Measurements from ENCODE around the gene FRAS1. TPM values are rescaled to one million over a fixed set of nuclear protein-coding genes. Genes with fewer than 3 reads are reported as not detected.
"Not testable (repeated sequence)": the region's sequence is repeated elsewhere in the genome, so short reads cannot be mapped to it uniquely, and the experiment has no call there.

FRAS1 gene
- total RNA-seq, 4 donors from 2014 or later = 3.2 to 4.1 (median 3.4) TPM

DNA sequence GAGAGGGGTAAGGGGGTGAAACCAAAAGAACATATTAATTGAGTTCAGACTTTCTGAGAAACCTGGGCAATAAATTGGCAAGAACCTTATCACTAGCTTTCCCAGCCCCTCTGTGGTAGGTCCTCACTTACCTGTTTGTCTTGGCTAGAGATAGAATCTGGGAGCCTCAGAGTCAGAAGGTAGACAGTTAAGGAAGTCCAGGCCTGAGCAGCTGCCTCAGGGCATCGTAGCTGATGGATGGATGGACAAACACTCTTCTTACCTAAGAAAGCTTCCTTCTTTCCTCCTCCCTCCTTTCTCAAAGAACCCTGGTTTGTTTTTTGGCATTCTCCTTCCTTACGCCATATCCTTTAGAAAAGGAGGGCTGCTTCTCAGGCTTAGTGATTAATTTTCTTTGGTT, 24.4 kb downstream of the FRAS1 start:
- Histone ChIP-seq H3K4me1 (no peaks in the 10 kb centered on the region), H3K36me3 (no peaks in the 10 kb centered on the region), H3K4me3 (no peak overlapping the region), H3K9me3 (no peaks in the 10 kb centered on the region), H3K27ac (no peak overlapping the region), H3K27me3 (no peaks in the 10 kb centered on the region)
- DNase-seq = no peak
- no peak for TF ChIP-seq POLR2A (IDR thresholded peaks at IDR 0.05)

- Histone ChIP-seq H3K36me3 (no peaks in the 10 kb centered on the region), H3K4me1 (no peaks in the 10 kb centered on the region), H3K27me3 (no peaks in the 10 kb centered on the region), H3K9me3 (no peaks in the 10 kb centered on the region), H3K27ac (no peak overlapping the region), H3K4me3 (no peak overlapping the region)
- no peak for DNase-seq
- TF ChIP-seq POLR2A (IDR thresholded peaks at IDR 0.05) (no peak), CTCF (IDR thresholded peaks at IDR 0.05) (no peak)
Measured at GRCh38 chr4:78083035-78083434, 25.9 kb downstream of the FRAS1 start.

DNA sequence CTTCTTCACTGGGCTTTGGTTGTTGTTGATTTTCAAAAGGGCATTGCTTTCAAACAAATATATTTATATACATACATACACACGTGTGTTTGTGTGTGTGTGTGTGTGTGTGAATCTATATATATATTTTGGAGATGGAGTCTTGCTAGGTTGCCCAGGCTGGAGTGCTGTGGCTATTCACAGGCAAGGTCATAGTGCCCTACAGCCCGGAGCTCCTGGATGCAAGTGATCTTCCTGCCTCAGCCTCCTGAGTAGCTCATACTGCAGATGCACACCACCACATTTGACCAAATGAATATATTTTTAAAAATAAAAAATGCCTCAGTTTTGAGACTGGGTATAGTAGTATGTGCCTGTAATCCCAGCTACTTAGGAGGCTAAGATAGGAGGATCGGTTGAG, 34.4 kb downstream of the FRAS1 start:
- no peaks in the 10 kb centered on the region for H3K4me1 ChIP-seq
- no peak overlapping the region for H3K4me3 ChIP-seq
- no peak for TF ChIP-seq CTCF (IDR thresholded peaks at IDR 0.05)
- no peak for TF ChIP-seq POLR2A (IDR thresholded peaks at IDR 0.05)
- H3K9me3 ChIP-seq = no peaks in the 10 kb centered on the region
- no peaks in the 10 kb centered on the region for H3K27me3 ChIP-seq
- no peak for DNase-seq
- no peaks in the 10 kb centered on the region for H3K36me3 ChIP-seq
- H3K27ac ChIP-seq = no peak overlapping the region

DNA sequence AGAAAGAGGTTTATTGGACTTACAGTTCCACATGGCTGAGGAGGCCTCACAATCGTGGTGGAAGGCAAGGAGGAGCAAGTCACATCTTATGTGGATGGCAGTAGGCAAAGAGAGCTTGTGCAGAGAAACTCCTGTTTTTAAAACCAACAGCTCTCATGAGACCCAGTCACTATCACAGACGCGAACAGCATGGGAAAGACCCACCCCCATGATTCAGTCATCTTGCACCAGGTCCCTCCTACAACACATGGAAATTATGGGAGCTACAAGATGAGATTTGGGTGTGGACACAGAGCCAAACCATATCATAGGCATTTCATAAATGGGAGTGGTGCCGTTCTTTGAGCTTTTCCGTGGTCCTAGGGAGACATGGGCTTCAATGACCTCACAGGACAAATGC, 35.2 kb downstream of the FRAS1 start:
- H3K4me3 ChIP-seq, H3K36me3 ChIP-seq, H3K9me3 ChIP-seq, H3K4me1 ChIP-seq, H3K27ac ChIP-seq, DNase-seq, H3K27me3 ChIP-seq: not testable (repeated sequence)

DNA sequence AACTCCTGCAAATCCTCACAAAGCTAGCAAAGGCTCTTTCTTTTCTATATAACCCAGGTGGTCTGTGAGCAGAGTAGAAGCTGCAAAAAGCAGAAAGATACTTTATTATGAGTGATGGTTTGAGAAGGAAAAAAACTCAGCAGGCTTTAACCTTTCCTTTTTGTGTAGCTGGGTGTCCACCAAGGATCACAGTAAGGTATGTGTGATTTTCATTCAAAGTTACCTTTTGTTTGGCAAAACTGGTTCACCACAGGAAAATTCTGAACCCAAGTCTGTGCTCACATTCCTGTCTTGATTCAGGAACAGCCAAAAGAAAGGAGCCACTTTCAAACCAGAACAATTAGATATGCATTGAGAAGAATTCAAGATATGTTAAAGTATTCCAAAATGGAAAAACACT, 35.7 kb downstream of the FRAS1 start:
- Histone ChIP-seq H3K27me3 (no peaks in the 10 kb centered on the region), H3K27ac (no peak overlapping the region), H3K4me1 (no peaks in the 10 kb centered on the region), H3K4me3 (no peak overlapping the region), H3K9me3 (no peaks in the 10 kb centered on the region), H3K36me3 (no peaks in the 10 kb centered on the region)
- no peak for DNase-seq
- no peak for TF ChIP-seq POLR2A (IDR thresholded peaks at IDR 0.05)
- no peak for TF ChIP-seq CTCF (IDR thresholded peaks at IDR 0.05)

- Histone ChIP-seq H3K27ac (no peak overlapping the region), H3K27me3 (no peaks in the 10 kb centered on the region), H3K9me3 (no peaks in the 10 kb centered on the region), H3K4me3 (no peak overlapping the region), H3K4me1 (no peaks in the 10 kb centered on the region), H3K36me3 (no peaks in the 10 kb centered on the region)
- no peak for TF ChIP-seq POLR2A (IDR thresholded peaks at IDR 0.05)
- no peak for TF ChIP-seq CTCF (IDR thresholded peaks at IDR 0.05)
- no peak for DNase-seq
Measured at GRCh38 chr4:78095081-78095480, 38.0 kb downstream of the FRAS1 start.

GRCh38 chr4:78099058-78099457, 41.9 kb downstream of the FRAS1 start:
- Histone ChIP-seq H3K9me3 (no peaks in the 10 kb centered on the region), H3K4me3 (no peak overlapping the region), H3K4me1 (no peaks in the 10 kb centered on the region), H3K27me3 (no peaks in the 10 kb centered on the region), H3K36me3 (no peaks in the 10 kb centered on the region), H3K27ac (no peak overlapping the region)
- TF ChIP-seq CTCF (IDR thresholded peaks at IDR 0.05) = no peak
- TF ChIP-seq POLR2A (IDR thresholded peaks at IDR 0.05) = no peak
- DNase-seq = no peak

Data from Peyer's patch (tissue), 4 donors.